ENCODE measurements around the gene NFKBIE.
A peak's percentile ranks its signal among the peaks of the same experiment; 100 is the strongest.
"Not testable (repeated sequence)": the region's sequence is repeated elsewhere in the genome, so short reads cannot be mapped to it uniquely, and the experiment has no call there.

Gene NFKBIE

GRCh38 chr6:44238687-44239350, 26.5 kb downstream of the NFKBIE start:
- DNase-seq: no peak

GRCh38 chr6:44237813-44238433, 27.4 kb downstream of the NFKBIE start:
- peak; percentile 60 for DNase-seq

GRCh38 chr6:44237021-44237812, 28.1 kb downstream of the NFKBIE start:
- DNase-seq: peak; percentile 47

GRCh38 chr6:44235891-44236516, 29.3 kb downstream of the NFKBIE start:
- DNase-seq: no peak

- no peak for DNase-seq
Measured at GRCh38 chr6:44235269-44235668, 30.1 kb downstream of the NFKBIE start.

- DNase-seq: no peak
Measured at GRCh38 chr6:44234101-44235025, 31.0 kb downstream of the NFKBIE start.

- DNase-seq: no peak
Measured at GRCh38 chr6:44233567-44234100, 31.7 kb downstream of the NFKBIE start.

- DNase-seq: no peak
Measured at GRCh38 chr6:44232676-44233566, 32.4 kb downstream of the NFKBIE start.

- DNase-seq: not testable (repeated sequence)
Measured at GRCh38 chr6:44231426-44231825, 33.9 kb downstream of the NFKBIE start.

- no peak for DNase-seq
Measured at GRCh38 chr6:44230034-44230675, 35.2 kb downstream of the NFKBIE start.

GRCh38 chr6:44229376-44230033, 35.8 kb downstream of the NFKBIE start:
- DNase-seq: no peak

GRCh38 chr6:44228836-44229235, 36.5 kb downstream of the NFKBIE start:
- DNase-seq: no peak

- DNase-seq: no peak
Measured at GRCh38 chr6:44228433-44228832, 36.9 kb downstream of the NFKBIE start.

- DNase-seq: no peak
Measured at GRCh38 chr6:44228031-44228430, 37.3 kb downstream of the NFKBIE start.

- no peak for DNase-seq
Measured at GRCh38 chr6:44227148-44227793, 38.1 kb downstream of the NFKBIE start.

GRCh38 chr6:44226368-44227147, 38.8 kb downstream of the NFKBIE start:
- no peak for DNase-seq

- DNase-seq: no peak
Measured at GRCh38 chr6:44225579-44226325, 39.6 kb downstream of the NFKBIE start.

GRCh38 chr6:44224965-44225305, 40.4 kb downstream of the NFKBIE start:
- no peak for DNase-seq

Measured in effector CD8-positive, alpha-beta T cell (primary cell).